ENCODE measurements around the gene SRRM2. TPM values are rescaled to one million over a fixed set of nuclear protein-coding genes. Genes with fewer than 3 reads are reported as not detected.

SRRM2 gene
- total RNA-seq (2014; rRNA removed; shearing (Covaris generic)): 85.9 and 107 TPM in 2 replicates

DNA sequence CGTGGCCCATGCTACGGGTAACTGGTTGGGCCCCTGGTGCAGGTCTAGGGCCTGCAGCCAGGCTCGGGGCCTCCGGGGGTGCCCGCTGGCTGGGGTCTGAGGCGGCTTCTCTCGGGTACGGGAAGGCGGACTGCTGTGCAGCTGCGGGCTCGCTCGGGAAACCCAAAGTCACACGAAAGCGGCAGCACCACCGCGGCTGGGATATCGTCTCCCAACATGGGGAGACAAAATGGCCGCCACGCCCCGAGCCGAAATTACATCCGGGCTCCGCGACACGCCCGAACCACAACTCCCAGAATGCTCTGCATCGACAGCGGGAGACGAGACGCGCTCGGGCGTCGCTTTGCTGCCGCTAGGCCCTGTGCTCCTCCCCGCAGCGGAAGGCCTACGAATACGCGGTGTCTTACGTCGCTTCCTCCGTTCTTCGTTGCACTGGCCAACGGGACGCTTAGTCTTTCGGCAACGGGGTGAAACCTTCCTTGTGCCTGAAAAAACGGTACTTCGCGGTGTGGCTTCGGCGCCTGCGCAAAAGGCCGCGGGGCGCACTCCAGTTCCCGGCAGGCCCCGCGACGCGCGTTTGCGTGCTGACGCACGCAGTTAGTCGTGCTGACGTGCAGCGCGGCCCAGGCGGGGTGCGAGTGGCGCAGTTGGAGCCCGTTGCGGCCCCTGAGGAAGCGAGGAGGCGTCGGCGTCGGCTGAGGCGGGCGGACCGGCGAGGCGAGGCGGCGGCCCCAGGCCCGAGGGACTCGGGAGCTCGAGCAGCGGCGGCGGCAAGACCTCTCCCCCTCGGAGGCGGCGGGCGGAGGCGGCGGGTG is at the start of gene SRRM2:
SRRM2 (plus strand) TSS at position 604 of the 815 bp plus-strand sequence. CDS start 3,727 bp downstream, outside the sequence.
- no peaks in the 10 kb centered on the region for H3K27me3 ChIP-seq
- peaks cover 6% of the 10 kb centered on the region; the same call in 1 of the 2 replicates for H3K4me1 ChIP-seq
- H3K36me3 ChIP-seq: peaks cover 32% of the 10 kb centered on the region
- peak within 1 kb of the TSS; percentile 81 for H3K4me3 ChIP-seq
- no peaks in the 10 kb centered on the region for H3K9me3 ChIP-seq (replicated peaks)
- H3K27ac ChIP-seq: peak within 1 kb of the TSS; percentile 99
- DNase-seq: peak; percentile 94 to 96

DNA sequence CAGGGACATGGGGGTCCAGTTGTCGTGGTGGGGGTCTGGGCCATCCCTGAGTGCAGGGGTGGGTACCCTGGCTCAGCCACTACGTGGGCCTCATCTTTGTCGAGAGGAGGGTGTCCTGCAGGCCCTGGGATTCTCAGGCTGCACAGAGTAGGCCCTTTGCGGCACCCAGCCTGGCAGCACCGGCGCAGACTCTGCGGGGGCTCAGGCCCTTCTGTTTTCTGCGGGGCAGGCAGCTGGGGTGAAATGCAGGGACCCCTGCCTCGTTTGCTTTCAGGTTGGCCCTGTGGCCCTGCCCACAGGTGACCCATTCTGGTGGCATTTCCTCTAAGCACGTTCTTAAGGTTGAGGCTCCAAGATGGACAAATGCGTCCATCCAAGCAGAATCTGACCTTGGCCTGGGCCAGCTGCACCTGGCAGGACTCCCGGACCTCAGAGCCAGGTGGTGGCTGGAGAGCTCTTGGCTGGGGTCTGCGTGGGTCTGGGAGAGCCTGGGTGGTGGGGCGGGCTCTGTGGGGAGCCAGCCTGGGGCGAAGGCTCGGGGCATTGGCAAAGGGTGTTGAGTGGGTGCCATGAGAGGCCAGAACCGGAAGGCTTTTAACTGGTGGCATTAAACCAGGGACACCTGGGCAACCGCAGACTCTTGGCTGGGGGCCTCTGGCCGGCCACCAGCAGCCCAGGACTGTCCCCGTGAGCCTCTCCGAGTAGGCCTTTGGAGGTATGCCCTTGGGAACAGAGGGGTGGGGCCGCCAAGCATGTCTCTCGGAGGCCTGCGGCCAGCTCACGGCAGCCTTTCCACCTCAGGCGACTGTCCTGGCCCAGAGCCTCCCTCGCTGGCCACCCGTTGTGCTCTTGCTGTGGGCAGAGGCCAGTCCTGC is 49.3 kb upstream of the SRRM2 start:
- DNase-seq: no peak
- Histone ChIP-seq H3K4me3 (no peak overlapping the region), H3K36me3 (0 out of 2 replicates have a peak, but pooled peaks cover 6% of the 10 kb centered on the region)

DNA sequence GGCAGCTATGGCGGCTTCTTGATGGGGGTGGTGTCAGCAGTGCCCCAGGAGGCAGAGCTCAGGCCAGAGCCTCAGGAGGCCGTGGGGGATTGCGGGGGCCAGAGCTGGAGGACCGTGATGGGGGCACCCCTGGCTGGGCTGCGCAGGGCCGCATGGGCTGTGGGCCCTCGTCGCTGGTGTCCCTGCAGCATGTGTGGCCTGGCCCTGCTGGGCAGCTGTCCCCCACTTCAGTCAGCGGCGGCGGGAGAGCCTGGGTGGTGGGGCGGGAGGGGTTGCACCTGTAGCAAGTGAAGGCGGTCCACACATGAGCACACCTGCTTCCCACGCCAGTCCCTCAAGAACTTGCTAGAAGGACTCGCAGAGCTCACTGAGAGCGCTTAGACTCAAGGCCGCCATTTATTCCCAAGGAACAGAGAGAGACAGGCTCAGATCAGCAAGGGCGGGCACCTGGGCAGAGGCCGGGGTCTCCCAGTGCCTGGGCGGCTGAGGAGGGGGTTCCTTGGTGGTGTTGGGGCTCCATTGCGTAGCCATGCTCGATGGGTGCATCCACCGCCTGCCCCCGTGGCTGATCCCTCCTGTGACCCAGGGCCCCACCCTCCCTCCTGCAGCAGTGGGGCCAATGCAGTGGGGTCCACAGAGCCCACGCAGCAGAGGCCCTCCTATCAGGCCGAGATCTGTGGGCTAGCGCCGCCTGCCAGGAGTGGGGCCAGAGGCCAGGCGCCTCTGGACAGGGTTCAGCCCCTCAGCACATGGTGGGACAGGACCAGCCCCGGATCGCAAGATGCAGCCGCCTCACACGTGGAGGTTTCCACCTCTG is 48.1 kb upstream of the SRRM2 start:
- Histone ChIP-seq H3K27me3 (no peaks in the 10 kb centered on the region), H3K36me3 (peaks cover 9% of the 10 kb centered on the region; the same call in 1 of the 2 replicates), H3K27ac (no peak overlapping the region), H3K4me3 (no peak overlapping the region), H3K4me1 (no peaks in the 10 kb centered on the region), H3K9me3 (replicated peaks) (no peaks in the 10 kb centered on the region)
- DNase-seq: no peak

More for the DNA sequence above, 49.3 kb upstream of the SRRM2 start:
- Histone ChIP-seq H3K9me3 (replicated peaks) (no peaks in the 10 kb centered on the region), H3K4me1 (no peaks in the 10 kb centered on the region), H3K27ac (no peak overlapping the region), H3K27me3 (no peaks in the 10 kb centered on the region)

DNA sequence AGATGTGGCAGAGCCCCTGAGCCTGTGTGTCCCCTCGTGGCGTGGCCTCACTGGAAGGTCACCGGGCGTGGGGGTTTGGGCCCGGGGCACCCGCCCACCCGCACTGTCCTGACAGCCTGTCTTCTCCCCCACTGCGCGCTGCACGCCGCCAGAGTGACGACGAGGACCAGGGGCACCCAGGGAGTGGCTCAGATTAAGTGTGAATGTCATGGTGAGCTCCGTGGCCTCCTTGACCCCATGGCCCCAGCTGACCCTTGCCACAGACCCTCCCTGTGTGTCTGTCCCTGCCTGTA is 47.5 kb upstream of the SRRM2 start:
- Histone ChIP-seq H3K9me3 (replicated peaks) (no peaks in the 10 kb centered on the region), H3K27me3 (no peaks in the 10 kb centered on the region), H3K4me3 (no peak overlapping the region), H3K4me1 (no peaks in the 10 kb centered on the region), H3K36me3 (peaks cover 9% of the 10 kb centered on the region; the same call in 1 of the 2 replicates), H3K27ac (no peak overlapping the region)
- DNase-seq: no peak

DNA sequence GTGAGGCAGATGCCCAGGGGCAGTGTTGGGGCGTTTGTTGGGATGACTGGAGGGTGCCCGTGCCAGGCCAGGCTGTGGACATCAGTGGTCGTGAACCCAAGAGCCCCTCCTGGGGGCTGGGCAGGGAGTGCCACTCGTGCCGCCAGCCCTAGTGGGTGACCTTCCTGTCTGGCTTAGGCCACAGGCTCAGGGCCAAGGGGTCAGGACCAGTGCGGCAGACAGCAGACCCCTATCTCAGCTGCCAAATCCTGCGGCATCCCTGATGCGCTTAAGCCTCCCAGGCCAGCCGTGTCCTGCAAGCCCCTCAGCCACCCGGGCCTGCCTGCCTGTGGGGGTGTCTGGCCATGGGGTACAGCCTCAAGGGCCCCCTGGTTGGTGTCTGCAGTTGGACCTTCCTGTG is 47.1 kb upstream of the SRRM2 start:
- H3K4me1 ChIP-seq: no peaks in the 10 kb centered on the region
- no peak overlapping the region for H3K27ac ChIP-seq
- no peak for DNase-seq
- H3K4me3 ChIP-seq: no peak overlapping the region
- no peaks in the 10 kb centered on the region for H3K9me3 ChIP-seq (replicated peaks)
- H3K27me3 ChIP-seq: no peaks in the 10 kb centered on the region
- peaks cover 9% of the 10 kb centered on the region; the same call in 1 of the 2 replicates for H3K36me3 ChIP-seq

DNA sequence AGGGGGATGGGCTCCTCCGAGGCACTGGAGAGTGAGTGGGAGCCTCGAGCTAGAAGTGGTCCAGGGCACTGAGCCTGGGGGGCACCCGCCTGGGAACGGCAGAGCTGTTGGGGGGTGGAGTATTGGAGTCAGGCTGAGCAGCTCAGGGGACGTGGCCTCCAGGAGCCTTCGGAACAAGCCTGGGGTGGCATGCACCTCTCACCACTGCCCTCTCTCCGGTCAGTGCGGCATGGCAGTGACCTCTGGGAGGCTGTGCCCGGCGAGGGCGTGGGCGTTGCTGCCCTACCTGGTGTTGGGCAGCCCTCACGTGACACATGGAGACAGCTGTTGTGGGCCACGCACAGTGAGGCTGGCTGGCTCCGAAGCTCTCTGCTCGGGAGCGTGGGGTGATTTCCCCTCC is 46.4 kb upstream of the SRRM2 start:
- DNase-seq: no peak
- H3K9me3 ChIP-seq (replicated peaks): no peaks in the 10 kb centered on the region
- H3K4me1 ChIP-seq: no peaks in the 10 kb centered on the region
- no peak overlapping the region for H3K4me3 ChIP-seq
- H3K36me3 ChIP-seq: peaks cover 9% of the 10 kb centered on the region; the same call in 1 of the 2 replicates
- H3K27ac ChIP-seq: no peak overlapping the region
- no peaks in the 10 kb centered on the region for H3K27me3 ChIP-seq

DNA sequence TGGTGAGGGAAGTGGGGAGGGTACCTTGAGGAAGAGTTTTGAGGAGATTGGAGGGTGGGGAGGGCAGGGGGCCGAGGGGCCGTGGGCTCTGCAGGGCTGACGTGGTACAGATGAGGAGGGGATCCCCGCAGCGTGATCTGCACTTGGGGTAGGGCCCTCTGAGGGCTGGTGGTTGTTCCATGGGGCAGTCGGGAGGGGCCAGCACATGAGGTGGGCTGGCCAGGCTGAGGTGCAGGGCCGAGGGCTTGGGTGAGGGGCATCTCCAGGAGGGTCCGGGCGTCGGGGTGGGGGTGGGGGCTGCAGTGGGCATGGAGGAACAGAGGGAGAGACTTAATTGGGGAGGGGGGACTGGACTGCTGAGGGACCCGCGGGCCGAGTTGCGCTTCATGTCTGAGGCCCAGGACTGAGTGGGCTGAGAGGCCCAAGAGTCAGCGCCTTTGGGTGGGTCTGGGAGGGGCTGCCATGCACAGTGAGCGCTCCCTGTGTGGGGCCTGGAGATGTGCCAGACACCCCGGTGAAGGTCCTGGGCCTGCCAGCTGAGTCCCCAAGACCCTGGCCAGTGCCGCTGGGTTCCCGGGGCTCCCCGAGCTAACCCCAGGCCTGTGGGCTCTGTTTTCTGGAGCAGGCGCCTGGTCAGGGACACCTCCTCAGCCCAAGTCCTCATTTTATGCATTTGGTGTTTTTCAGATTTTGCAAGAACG is 45.7 kb upstream of the SRRM2 start:
- H3K4me1 ChIP-seq: no peaks in the 10 kb centered on the region
- DNase-seq: no peak
- no peaks in the 10 kb centered on the region for H3K9me3 ChIP-seq (replicated peaks)
- peaks cover 9% of the 10 kb centered on the region; the same call in 1 of the 2 replicates for H3K36me3 ChIP-seq
- H3K4me3 ChIP-seq: no peak overlapping the region
- H3K27me3 ChIP-seq: no peaks in the 10 kb centered on the region
- H3K27ac ChIP-seq: no peak overlapping the region

DNA sequence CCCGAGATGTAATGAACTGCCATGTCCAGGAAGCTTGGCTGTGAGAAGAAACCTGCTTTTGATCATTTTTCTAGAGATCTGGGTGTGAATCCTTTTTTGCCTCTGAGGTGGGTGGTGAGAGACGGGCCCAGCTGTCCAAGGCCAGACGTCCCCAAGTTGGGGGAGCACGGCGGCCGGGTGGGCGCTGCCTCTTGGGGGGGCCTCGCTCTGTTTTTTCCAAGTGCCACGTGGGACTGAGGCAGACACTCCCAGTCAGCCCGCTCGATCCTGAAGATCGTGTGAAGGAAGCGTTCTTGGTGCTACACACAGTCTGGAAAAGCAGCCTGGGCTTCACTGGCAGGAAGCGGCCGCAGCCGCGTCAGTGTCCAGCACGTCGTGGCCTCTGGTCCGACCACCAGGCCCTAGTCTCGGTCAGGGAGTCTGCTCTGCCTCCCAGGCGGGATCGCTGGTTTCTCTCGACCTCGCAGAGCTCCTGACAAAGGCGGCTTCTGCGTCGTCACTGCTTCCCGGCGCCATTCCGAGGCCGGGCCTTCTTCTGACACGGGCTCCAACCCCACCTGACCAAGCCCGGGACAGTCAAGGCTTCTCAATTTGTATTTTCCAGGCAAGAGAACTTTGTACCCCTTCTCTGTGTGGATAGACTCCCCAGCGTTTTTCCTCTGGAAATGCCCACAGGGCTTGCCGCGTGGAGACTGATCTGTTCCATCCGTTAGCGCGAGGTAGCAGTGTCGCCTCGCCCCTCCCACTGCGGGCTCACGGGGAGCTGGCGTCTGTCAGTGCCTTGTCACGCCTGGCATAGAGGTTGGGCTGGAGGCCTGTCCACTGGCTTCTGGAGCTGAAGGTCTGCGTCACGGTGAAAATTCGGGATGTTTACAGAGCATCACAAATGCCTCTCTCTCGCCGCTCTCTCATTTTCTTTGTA is 44.8 kb upstream of the SRRM2 start:
- no peaks in the 10 kb centered on the region for H3K4me1 ChIP-seq
- no peaks in the 10 kb centered on the region for H3K27me3 ChIP-seq
- H3K9me3 ChIP-seq (replicated peaks): no peaks in the 10 kb centered on the region
- H3K4me3 ChIP-seq: no peak overlapping the region
- H3K27ac ChIP-seq: no peak overlapping the region
- peaks cover 9% of the 10 kb centered on the region; the same call in 1 of the 2 replicates for H3K36me3 ChIP-seq
- DNase-seq: no peak

DNA sequence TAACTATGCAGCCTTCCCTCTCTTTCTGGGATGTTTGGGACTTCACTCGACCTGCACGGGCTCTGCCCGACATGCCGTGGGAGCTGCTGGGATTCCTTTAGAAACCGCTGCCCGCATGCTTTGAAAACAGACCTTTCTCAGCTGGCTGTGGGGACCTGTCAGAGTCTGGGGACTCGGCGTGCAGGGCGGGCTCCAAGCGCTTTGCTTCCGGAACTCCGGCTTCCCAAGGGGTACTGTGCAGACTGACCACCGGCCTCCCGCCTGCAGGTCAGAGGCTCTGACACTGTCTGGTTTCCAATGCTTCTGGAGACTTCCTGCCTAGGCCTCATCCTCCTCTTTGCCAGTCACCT is 44.2 kb upstream of the SRRM2 start:
- no peak overlapping the region for H3K27ac ChIP-seq
- H3K9me3 ChIP-seq (replicated peaks): no peaks in the 10 kb centered on the region
- no peaks in the 10 kb centered on the region for H3K4me1 ChIP-seq
- H3K4me3 ChIP-seq: no peak overlapping the region
- DNase-seq: no peak
- peaks cover 9% of the 10 kb centered on the region; the same call in 1 of the 2 replicates for H3K36me3 ChIP-seq
- H3K27me3 ChIP-seq: no peaks in the 10 kb centered on the region

DNA sequence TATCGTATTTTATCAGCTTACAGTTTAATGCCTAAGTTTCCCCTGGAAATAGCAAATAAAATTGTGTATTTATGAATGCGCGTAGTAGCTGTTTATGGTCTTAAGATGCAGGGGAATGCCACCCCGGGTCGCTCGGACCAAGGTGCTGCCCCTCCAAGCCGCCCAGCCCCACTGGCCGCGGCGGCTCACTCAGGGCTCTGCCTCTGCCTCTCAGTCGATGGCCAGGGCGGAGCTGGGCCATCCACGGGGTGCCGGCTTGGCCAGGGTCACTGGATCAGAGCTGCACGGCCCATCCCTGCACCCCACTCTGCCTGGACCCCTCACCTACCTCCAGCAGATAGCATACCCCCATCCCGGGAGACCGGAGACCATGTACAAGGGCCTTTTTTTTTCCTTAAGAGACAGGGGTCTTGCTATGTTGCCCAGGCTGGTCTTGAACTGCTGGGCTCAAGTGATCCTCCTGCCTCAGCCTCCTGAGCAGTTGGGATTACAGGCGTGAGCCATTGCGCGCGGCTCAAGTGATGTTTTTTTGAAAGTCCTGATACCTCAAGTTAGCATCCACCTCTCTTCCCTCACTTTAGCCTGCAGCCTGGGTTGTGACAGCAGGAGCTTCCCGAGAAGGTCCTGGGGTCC is 43.4 kb upstream of the SRRM2 start:
- H3K4me3 ChIP-seq: no peak overlapping the region
- no peaks in the 10 kb centered on the region for H3K4me1 ChIP-seq
- no peak overlapping the region for H3K27ac ChIP-seq
- DNase-seq: no peak
- H3K9me3 ChIP-seq (replicated peaks): no peaks in the 10 kb centered on the region
- H3K36me3 ChIP-seq: peaks cover 9% of the 10 kb centered on the region; the same call in 1 of the 2 replicates
- no peaks in the 10 kb centered on the region for H3K27me3 ChIP-seq

DNA sequence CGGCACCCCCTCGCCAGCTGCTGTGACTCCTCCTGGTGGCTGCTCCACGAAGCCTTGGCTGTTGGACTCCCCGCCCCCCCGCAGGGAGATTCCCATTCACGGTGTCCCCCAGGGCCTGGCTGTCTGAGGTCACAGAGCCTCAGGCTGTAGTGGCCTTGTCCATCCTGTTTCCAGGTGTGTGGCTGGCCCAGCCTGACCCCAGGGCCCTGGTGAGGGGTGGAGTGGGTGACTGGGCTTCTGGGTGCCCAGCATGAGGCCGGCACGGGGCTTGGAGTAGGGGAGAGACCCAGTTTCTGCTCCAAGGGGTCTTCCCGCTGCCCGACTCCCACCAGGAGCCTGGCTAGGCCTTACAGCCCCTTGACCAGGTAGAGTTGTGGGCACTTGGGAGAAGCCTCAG is 42.9 kb upstream of the SRRM2 start:
- no peak for DNase-seq
- Histone ChIP-seq H3K4me1 (no peaks in the 10 kb centered on the region), H3K9me3 (replicated peaks) (no peaks in the 10 kb centered on the region), H3K36me3 (peaks cover 9% of the 10 kb centered on the region; the same call in 1 of the 2 replicates), H3K4me3 (no peak overlapping the region), H3K27me3 (no peaks in the 10 kb centered on the region), H3K27ac (no peak overlapping the region)

DNA sequence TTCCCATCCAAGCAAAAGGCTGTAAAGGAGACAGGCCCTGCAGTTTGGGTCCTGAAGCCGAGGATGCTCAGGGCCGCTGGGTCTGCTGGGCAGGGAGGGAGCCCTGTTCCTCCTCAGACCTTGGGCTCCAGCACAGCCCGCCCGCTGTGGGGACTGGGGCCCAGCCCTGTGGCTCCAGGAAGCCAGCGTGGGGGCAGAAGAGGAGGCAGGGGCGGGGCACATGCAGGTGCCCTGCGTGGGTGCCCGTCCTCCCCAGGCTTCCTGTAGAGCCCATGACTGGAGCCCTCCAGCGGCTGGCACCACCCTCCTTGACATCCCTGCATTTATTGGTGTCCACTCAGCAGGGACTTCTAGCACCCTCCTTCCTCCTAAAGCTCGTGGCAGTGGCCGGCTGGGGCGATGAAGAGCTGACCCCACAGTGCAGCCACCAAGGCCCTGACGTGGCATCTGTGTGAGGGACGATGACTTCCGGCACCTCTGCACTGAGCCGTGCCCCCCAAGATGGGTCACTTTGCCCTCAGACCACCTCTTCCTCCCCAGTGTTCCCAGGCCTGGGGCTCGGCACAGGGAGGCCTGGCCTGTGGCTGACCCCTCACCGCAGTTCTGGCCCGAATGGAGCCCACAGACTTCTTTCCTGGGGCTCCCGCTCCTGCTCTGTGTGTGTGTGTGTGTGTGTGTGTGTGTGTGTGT is 42.3 kb upstream of the SRRM2 start:
- H3K27ac ChIP-seq: no peak overlapping the region
- DNase-seq: no peak
- H3K9me3 ChIP-seq (replicated peaks): no peaks in the 10 kb centered on the region
- no peaks in the 10 kb centered on the region for H3K4me1 ChIP-seq
- no peak overlapping the region for H3K4me3 ChIP-seq
- peaks cover 9% of the 10 kb centered on the region; the same call in 1 of the 2 replicates for H3K36me3 ChIP-seq
- H3K27me3 ChIP-seq: no peaks in the 10 kb centered on the region
